Motor neuron (in vitro differentiated cells): ENCODE measurements around the gene POMGNT1. TPM values are rescaled to one million over a fixed set of nuclear protein-coding genes. Genes with fewer than 3 reads are reported as not detected.

ENCODE experiments used
- ATAC-seq, 8 experiments: fragments of 200-7000 bp; cut with Tn5 transposase; replicated peaks in 6 of 8; 2 replicates each; pipeline ENCODE4 v1.8.0; 2021; ENCODE audit warnings: mild to moderate bottlenecking in 8 of 8, moderate library complexity in 8 of 8
- H3K27ac ChIP-seq, 2 donors: fragments of 250-450 bp; sonication (Bioruptor Pico); 2 replicates each; pipeline ENCODE4 v1.9.0; 2021; ENCODE audit warnings: antibody characterized with exemption in 2 of 2, mild to moderate bottlenecking in 2 of 2, moderate library complexity in 1 of 2
- H3K4me1 ChIP-seq, 2 donors: fragments of 250-450 bp; sonication (Bioruptor Pico); replicated peaks in 1 of 2; 2 replicates each; pipeline ENCODE4 v1.6.1; 2021; ENCODE audit warnings: antibody characterized with exemption in 2 of 2, mild to moderate bottlenecking in 2 of 2, moderate library complexity in 1 of 2
- H3K4me3 ChIP-seq, 5 donors: fragments of 250-450 bp; sonication (Bioruptor Pico); 2 replicates each; pipeline ENCODE4 v1.9.0; 2021; ENCODE audit warnings: antibody characterized with exemption in 5 of 5, mild to moderate bottlenecking in 5 of 5, moderate library complexity in 4 of 5
- WGBS, 10 experiments: fragments of 450-650 bp; shearing (Covaris generic); methylation state at CpG; one replicate each; pipeline ENCODE4 v1.0.0; 2022; 5-methylcytosine and 5-hydroxymethylcytosine counted together
- in situ Hi-C, 9 experiments: fragments of 400-800 bp; cut with MboI; loops; one replicate each; pipeline ENCODE4 v1.15.0; 2021; ENCODE audit warnings: low sequenced_read_pairs in 9 of 9, low pct_unique_long_range_greater_than_20kb in 2 of 9; ENCODE audit not compliant: unreplicated experiment in 9 of 9
- total RNA-seq, 8 experiments: library from RNA; unstranded; fragments of 300-600 nt; gene quantifications; 2 replicates each; pipeline versions ENCODE4 v1.2.3 to v1.2.4, GENCODE V29; 2022

POMGNT1 gene
- total RNA-seq, 8 experiments from 2014 or later, result 40.9 to 80.1 (median 59.1) TPM

DNA sequence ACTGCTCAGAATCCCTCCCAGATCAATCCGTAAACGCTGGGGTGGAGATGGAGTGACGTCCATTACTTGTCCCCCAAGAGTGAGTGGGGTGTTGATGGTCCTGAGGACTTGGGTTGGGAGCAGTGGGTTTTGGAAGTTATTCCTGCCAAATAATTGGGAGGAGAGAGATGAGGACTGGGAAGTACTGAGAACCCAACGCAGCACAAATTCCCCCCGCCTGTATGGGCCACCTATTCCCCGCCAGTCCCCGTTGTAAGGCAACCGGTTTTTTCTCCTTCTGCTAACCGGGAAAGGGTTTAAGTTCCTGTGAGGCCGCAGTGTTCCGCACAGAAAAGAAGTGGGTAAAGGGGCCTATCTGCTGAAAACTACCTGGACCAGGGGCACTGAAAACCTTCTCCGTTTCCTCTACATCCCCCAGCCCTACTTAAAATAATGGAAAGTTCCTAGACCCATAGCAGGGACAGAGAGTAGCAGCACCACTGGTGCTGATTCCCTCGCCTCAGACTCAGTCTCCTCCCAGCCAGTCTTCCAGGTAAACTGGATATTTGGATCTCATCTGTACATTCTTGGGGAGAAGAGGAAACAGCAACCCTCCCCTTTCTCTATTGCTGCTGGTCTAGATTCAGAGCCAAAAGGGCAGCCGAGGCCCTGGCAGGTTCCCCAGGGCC lies 5.6 kb upstream of the POMGNT1 start:
- peaks cover 9 to 15% of the 10 kb centered on the region in 2 donors for H3K4me1 ChIP-seq
- peak overlapping the region; percentile 45 to 91 (median 57) for H3K4me3 ChIP-seq
- no peak overlapping the region for H3K27ac ChIP-seq
- in situ Hi-C loops, result no loop called here
- WGBS, 10 experiments, result 0 to 69% (median 17%) methylated on average over 1 to 10 of the region's 14 CpGs; no CpG with 5 or more reads in 1 of the 10 experiments
- peak in 7 of 8 experiments; percentile 1 to 7 (median 5) for ATAC-seq

- no peak for ATAC-seq
- 80 to 100% (median 95%) methylated on average over 1 to 3 of the region's 3 CpGs; no CpG with 5 or more reads in 4 of the 10 experiments for WGBS, 10 experiments
- no peak overlapping the region for H3K4me3 ChIP-seq
- in situ Hi-C loops, result loop anchor here in 4 of 9 experiments (25.0 kb wide), 1 partner anchor 162 kb away; no protein-coding TSS in a partner anchor
- H3K27ac ChIP-seq, result no peak overlapping the region
- H3K4me1 ChIP-seq, result peaks cover 16 to 17% of the 10 kb centered on the region in 2 donors
These were observed 1.1 kb upstream of the POMGNT1 start for GRCh38 chr1:46199233-46199749.

- peak in 1 of 8 experiments; percentile 44 for ATAC-seq
- H3K4me1 ChIP-seq, result peaks cover 7 to 14% of the 10 kb centered on the region in 2 donors
- in situ Hi-C loops, result loop anchor here in 4 of 9 experiments (25.0 kb wide), 1 partner anchor 160 kb away; no protein-coding TSS in a partner anchor
- no peak overlapping the region for H3K27ac ChIP-seq
- WGBS, 10 experiments, result 30 to 78% (median 58%) methylated on average over 1 to 7 of the region's 9 CpGs; no CpG with 5 or more reads in 6 of the 10 experiments
- peak overlapping the region; percentile 41 to 69 (median 58) for H3K4me3 ChIP-seq
These were observed 672 bp downstream of the POMGNT1 start for GRCh38 chr1:46197560-46197963.

- no peak overlapping the region for H3K4me3 ChIP-seq
- in situ Hi-C loops, result loop anchor here in 4 of 9 experiments (25.0 kb wide), 1 partner anchor 159 kb away; no protein-coding TSS in a partner anchor
- H3K27ac ChIP-seq, result no peak overlapping the region
- no peak for ATAC-seq
- 92 to 100% (median 95%) methylated on average over 2 to 7 of the region's 9 CpGs; no CpG with 5 or more reads in 7 of the 10 experiments for WGBS, 10 experiments
- H3K4me1 ChIP-seq, result peaks cover 7 to 14% of the 10 kb centered on the region in 2 donors
These were observed 1.6 kb downstream of the POMGNT1 start for GRCh38 chr1:46196609-46197008.

- in situ Hi-C loops, result loop anchor here in 4 of 9 experiments (25.0 kb wide), 1 partner anchor 157 kb away; no protein-coding TSS in a partner anchor
- no peak for ATAC-seq
- WGBS, 10 experiments, result 33 to 100% (median 88%) methylated on average over 1 to 5 of the region's 5 CpGs; no CpG with 5 or more reads in 2 of the 10 experiments
- no peak overlapping the region for H3K27ac ChIP-seq
- no peak overlapping the region for H3K4me3 ChIP-seq
- H3K4me1 ChIP-seq, result peaks cover 7 to 14% of the 10 kb centered on the region in 2 donors
These were observed 3.5 kb downstream of the POMGNT1 start for GRCh38 chr1:46194641-46195193.

- 80 to 92% (median 83%) methylated on average over 1 to 8 of the region's 9 CpGs; no CpG with 5 or more reads in 7 of the 10 experiments for WGBS, 10 experiments
- Histone ChIP-seq H3K4me1 (peaks cover 7 to 14% of the 10 kb centered on the region in 2 donors), H3K27ac (no peak overlapping the region), H3K4me3 (no peak overlapping the region)
- peak in 1 of 8 experiments; percentile 2 for ATAC-seq
- in situ Hi-C loops, result loop anchor here in 4 of 9 experiments (25.0 kb wide), 1 partner anchor 157 kb away; no protein-coding TSS in a partner anchor
These were observed 4.2 kb downstream of the POMGNT1 start for GRCh38 chr1:46193984-46194570.

DNA sequence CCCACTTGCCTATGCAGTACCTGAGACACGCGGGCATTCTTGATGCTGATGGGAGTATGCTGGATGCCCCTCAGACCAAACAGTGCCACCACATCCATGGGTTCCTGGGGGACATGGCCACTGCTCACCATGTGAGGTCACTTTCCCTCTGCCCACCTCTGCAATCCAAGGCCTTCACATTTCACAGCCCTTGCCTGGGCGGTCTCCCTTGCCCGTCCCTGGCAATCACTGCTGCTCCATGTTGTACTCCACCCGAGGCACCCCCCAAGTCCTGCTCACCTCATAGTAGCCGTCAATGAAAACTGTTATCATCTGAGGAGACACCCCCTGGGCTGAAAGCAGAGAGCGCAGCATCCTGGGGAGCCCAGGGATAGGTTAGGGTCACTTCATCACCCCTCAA lies 4.9 kb downstream of the POMGNT1 start:
- ATAC-seq, result no peak
- H3K4me1 ChIP-seq, result peaks cover 7 to 8% of the 10 kb centered on the region in 2 donors
- in situ Hi-C loops, result loop anchor here in 4 of 9 experiments (25.0 kb wide), 1 partner anchor 156 kb away; no protein-coding TSS in a partner anchor
- H3K4me3 ChIP-seq, result no peak overlapping the region
- WGBS, 10 experiments, result 80 to 100% (median 93%) methylated on average over 1 to 4 of the region's 7 CpGs; no CpG with 5 or more reads in 5 of the 10 experiments
- H3K27ac ChIP-seq, result no peak overlapping the region

GRCh38 chr1:46192171-46192570 lies 6.1 kb downstream of the POMGNT1 start:
- Histone ChIP-seq H3K27ac (no peak overlapping the region), H3K4me1 (peaks cover under 1 to 1% of the 10 kb centered on the region in 2 donors), H3K4me3 (no peak overlapping the region)
- in situ Hi-C loops, result loop anchor here in 4 of 9 experiments (25.0 kb wide), 1 partner anchor 155 kb away; no protein-coding TSS in a partner anchor
- ATAC-seq, result peak in 1 of 8 experiments; percentile 17
- 84 to 100% (median 89%) methylated on average over 1 to 7 of the region's 10 CpGs; no CpG with 5 or more reads in 2 of the 10 experiments for WGBS, 10 experiments

DNA sequence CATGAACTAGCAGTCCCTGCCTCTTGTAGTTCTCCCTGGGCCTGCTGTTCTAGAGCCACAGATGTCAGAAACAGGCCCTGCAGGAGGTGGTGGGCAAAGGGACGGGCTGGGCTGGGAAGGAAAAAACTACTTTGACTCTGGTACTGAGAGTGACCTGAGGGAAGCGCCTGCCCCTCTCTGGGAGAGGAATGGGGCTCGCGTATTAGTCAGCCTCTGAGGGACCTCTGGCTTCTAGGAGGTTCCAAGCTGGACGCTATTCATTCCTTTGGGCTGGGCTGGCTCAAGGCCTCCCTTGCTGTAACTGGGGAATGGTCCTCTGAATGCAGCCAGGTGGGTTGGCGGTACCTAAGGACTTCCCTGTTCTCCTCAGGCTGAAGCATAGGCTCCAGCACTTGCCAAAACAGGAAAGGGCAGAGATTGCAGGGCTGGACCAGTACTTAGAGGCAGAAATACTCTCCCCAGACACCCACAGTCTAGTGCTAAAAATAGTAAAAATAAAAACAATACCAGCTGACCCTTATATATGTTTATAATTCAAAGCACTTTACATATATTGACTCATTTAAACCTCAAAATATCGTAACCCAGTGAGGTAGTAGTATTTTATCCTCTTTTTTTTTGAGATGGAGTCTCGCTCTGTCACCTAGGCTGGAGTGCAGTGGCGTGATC lies 7.1 kb downstream of the POMGNT1 start:
- H3K4me3 ChIP-seq, result no peak overlapping the region
- WGBS, 10 experiments, result 80 to 100% (median 88%) methylated on average over 1 to 6 of the region's 9 CpGs; no CpG with 5 or more reads in 3 of the 10 experiments
- H3K27ac ChIP-seq, result no peak overlapping the region
- H3K4me1 ChIP-seq, result no peaks in the 10 kb centered on the region
- in situ Hi-C loops, result loop anchor here in 4 of 9 experiments (25.0 kb wide), 1 partner anchor 154 kb away; no protein-coding TSS in a partner anchor
- no peak for ATAC-seq

GRCh38 chr1:46190539-46190938 lies 7.7 kb downstream of the POMGNT1 start:
- in situ Hi-C loops, result loop anchor here in 4 of 9 experiments (25.0 kb wide), 1 partner anchor 153 kb away; no protein-coding TSS in a partner anchor
- no peak overlapping the region for H3K27ac ChIP-seq
- H3K4me3 ChIP-seq, result no peak overlapping the region
- H3K4me1 ChIP-seq, result no peaks in the 10 kb centered on the region
- WGBS, 10 experiments, result 20 to 100% (median 83%) methylated on average over 1 to 3 of the region's 3 CpGs; no CpG with 5 or more reads in 3 of the 10 experiments
- ATAC-seq, result no peak

DNA sequence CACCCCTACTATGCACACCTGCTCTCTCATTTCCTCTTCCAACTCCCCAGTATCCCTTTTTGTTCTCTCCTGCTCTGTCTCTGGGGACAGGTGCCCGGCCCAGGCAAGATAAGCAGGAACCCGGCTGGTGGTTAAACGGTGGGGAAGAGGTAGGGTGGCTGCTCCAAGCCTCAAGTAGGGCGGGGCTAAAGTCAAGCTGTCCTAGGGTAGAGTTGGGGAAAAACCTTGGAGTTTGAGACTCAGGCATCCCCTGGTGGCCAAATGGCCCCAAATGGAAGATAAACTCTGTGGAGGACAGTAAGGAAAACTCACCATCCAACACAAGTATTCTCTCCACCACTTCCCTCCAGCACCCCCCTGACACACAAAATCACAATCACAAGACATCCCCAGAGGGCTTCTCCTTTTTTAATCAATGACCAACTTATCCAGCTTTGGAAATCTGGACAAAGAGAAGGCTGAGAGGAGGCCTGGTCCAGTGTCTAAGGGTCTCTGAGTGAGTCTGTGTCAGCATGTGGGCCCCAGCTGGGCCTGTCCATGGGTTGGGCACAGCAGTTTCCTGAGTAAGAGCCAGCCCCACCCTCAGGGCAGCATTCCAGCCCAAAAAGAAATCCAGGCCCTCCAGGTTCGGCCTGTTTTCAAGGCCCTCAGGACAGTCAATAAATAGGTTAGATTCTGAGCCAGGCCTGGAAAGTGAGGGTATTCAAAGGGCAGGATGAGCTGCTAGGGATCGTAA lies 9.8 kb downstream of the POMGNT1 start:
- ATAC-seq, result peak in 3 of 8 experiments; percentile 86 to 90 (median 88)
- Histone ChIP-seq H3K4me3 (no peak overlapping the region), H3K27ac (no peak overlapping the region), H3K4me1 (no peaks in the 10 kb centered on the region)
- in situ Hi-C loops, result loop anchor here in 4 of 9 experiments (25.0 kb wide), 1 partner anchor 151 kb away; no protein-coding TSS in a partner anchor
- WGBS, 10 experiments, result 30 to 100% (median 73%) methylated on average over 1 to 6 of the region's 6 CpGs; no CpG with 5 or more reads in 2 of the 10 experiments
